ENCODE measurements around the gene MUCL3.

- TF ChIP-seq CTCF (IDR thresholded peaks at IDR 0.05) (no peak), POLR2A (IDR thresholded peaks at IDR 0.05; ENCODE audit: low read depth) (no peak), POLR2AphosphoS5 (IDR thresholded peaks at IDR 0.05) (no peak), EP300 (IDR thresholded peaks at IDR 0.05) (no peak)
Observed at GRCh38 chr6:30948811-30949210, 8.0 kb downstream of the MUCL3 start.
